GM06990 (cell line): ENCODE data around the gene FYN.

ENCODE experiments used
- DNase-seq: peaks from one replicate; pipeline ENCODE4 v3.0.0-alpha.2; 2011; ENCODE audit not compliant: insufficient read length; ENCODE audit errors: extremely low read depth
- H3K27me3 ChIP-seq: replicated peaks from 2 replicates; pipeline ENCODE4 v1.6.0; 2011; ENCODE audit warnings: low read length; ENCODE audit not compliant: control insufficient read depth, insufficient read depth
- H3K36me3 ChIP-seq: 2 replicates; pipeline ENCODE4 v1.5.1; 2011; ENCODE audit warnings: low read length; ENCODE audit not compliant: control insufficient read depth, insufficient read depth
- H3K4me3 ChIP-seq: replicated peaks from 2 replicates; pipeline ENCODE4 v1.5.1; 2011; ENCODE audit warnings: low read depth, mild to moderate bottlenecking, control low read depth, low read length
- TF ChIP-seq, protein P1 (sequence below): IDR thresholded peaks from 2 replicates; pipeline ENCODE4 v1.5.1; 2011; ENCODE audit warnings: low read length, control low read depth, mild to moderate bottlenecking, inconsistent platforms; ENCODE audit not compliant: insufficient read depth, poor library complexity, severe bottlenecking

FYN gene

DNA sequence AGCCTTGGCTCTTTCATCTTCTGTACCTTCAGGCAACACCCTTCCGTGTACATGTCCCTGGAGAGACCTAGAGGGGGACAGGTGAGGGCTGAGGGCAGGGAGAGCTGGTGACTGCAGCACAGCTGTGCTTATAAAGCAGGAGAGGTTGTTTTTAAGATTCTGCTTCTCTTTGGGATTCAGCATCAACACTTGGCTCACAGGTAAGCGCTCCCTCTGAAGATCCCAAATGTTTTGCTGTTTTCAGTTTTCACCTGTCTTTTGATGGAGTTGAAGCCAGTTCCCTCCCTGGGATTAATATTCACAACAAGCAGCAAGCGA lies 248.2 kb downstream of the FYN start:
- DNase-seq = no peak
- TF ChIP-seq, protein P1, sequence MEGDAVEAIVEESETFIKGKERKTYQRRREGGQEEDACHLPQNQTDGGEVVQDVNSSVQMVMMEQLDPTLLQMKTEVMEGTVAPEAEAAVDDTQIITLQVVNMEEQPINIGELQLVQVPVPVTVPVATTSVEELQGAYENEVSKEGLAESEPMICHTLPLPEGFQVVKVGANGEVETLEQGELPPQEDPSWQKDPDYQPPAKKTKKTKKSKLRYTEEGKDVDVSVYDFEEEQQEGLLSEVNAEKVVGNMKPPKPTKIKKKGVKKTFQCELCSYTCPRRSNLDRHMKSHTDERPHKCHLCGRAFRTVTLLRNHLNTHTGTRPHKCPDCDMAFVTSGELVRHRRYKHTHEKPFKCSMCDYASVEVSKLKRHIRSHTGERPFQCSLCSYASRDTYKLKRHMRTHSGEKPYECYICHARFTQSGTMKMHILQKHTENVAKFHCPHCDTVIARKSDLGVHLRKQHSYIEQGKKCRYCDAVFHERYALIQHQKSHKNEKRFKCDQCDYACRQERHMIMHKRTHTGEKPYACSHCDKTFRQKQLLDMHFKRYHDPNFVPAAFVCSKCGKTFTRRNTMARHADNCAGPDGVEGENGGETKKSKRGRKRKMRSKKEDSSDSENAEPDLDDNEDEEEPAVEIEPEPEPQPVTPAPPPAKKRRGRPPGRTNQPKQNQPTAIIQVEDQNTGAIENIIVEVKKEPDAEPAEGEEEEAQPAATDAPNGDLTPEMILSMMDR = no peak
- no peaks in the 10 kb centered on the region for H3K36me3 ChIP-seq
- H3K4me3 ChIP-seq = no peak overlapping the region
- H3K27me3 ChIP-seq = 0 out of 2 replicates have a peak, but pooled peaks cover 1% of the 10 kb centered on the region

DNA sequence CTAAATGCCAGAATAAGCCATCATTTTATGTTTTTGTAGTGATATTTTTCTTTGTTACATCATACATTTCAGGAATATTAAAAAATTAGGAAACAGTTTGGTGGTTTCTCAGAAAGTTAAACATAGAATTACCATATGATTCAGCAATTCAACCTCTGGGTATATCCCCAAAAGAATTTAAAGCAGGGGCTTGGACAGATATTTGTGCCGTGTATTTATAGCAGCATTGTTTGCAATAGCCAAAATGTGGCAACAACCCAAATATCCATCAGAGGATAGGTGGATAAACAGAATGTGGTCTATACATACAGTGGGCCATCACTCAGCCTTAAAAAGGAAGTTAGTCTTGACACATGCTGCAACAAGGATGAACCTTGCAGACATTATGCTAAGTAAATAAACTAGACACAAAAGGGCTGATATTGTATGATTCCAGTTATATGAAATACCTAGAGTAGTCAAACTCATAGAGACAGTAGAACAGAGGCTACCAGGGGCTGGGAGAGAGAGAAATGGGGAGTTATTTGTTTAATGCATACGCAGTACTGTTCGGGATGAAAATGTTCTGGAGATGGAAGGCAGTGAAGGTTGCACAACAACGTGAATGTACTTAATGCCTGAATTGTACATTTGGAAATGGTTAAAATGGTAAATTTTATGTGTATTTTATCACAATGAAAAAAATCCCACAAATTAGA lies 248.7 kb downstream of the FYN start:
- TF ChIP-seq, protein P1 = no peak
- no peak for DNase-seq
- Histone ChIP-seq H3K27me3 (0 out of 2 replicates have a peak, but pooled peaks cover 1% of the 10 kb centered on the region), H3K36me3 (no peaks in the 10 kb centered on the region), H3K4me3 (no peak overlapping the region)

DNA sequence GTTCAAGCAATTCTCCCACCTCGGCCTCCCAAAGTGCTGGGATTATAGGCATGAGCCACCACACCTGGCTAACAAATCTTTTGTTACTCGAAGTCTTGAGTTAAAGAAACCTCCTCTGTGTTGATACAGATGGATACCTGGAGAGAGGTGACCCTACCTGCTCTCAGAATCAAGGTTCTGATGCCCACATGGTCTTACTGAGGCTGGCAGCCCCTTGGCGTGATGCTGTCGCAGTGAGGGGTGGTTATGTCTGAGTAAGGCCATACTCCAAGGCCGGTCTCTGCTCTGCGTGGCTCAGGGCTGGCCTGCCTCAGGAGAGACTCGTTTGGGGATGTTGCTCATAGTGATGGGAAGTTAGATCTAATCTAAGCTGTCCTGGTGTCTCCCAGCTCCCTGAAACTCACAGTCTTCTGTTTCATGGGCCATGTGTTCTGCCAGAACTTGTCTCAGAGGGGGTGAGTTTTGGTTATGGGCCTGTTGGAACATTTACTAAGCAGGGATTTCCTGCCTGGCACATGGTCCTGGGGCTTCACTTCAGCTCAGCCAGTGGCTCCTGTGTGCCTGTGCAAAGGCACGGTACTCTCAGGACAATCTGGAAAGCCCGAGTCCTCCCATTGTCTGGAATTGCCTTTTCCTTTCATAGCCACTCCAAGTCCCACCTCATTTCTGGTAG lies 250.1 kb downstream of the FYN start:
- no peaks in the 10 kb centered on the region for H3K36me3 ChIP-seq
- H3K4me3 ChIP-seq = no peak overlapping the region
- no peaks in the 10 kb centered on the region for H3K27me3 ChIP-seq
- no peak for DNase-seq
- TF ChIP-seq, protein P1 = no peak

DNA sequence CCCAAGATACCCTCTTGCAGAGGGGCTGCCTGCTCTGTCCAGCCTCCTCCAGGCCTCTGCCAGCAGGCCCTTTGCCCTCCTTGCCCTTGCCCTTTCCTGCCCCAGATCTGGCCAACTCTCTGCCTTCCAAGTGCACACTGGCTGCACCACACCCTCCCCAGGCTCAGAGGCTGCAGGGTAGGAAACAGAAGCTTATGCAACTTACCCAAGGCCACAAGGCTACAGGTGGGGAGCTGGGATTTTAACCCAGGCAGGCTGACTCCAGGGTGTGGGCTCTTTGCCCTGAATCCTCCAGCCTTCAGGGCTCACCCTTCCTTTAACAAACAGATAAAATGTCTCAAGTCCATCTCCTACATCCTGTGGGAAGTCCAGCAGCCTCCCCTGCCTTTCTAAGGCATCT lies 253.1 kb downstream of the FYN start:
- no peaks in the 10 kb centered on the region; the same call in 1 of the 2 replicates for H3K27me3 ChIP-seq

DNA sequence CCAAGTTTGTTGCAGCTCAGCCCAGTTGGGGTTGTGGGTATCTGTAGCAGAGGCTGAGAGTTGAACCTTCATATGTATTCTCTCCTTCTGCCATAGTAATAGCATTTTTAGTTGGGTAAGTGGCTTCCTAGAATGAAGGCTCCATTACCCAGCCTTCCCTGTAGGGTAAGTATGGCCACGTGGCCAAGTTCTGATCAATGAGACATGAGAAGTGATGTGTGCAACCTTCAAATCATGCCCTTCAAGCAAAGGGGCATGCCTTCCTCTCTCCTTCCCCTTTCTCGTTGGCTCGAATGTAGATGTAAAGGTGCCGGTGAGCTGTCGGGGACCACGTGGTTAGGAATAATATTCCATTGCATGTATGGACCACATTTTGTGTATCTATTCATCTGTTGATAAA lies 254.8 kb downstream of the FYN start:
- H3K27me3 ChIP-seq = no peaks in the 10 kb centered on the region; the same call in none of the 2 replicates
- H3K36me3 ChIP-seq = no peaks in the 10 kb centered on the region
- no peak overlapping the region for H3K4me3 ChIP-seq
- no peak for DNase-seq
- TF ChIP-seq, protein P1 = no peak

More for the DNA sequence above, 253.1 kb downstream of the FYN start:
- TF ChIP-seq, protein P1 = no peak
- Histone ChIP-seq H3K36me3 (no peaks in the 10 kb centered on the region), H3K4me3 (no peak overlapping the region)
- DNase-seq = no peak
